Measurements from ENCODE around the gene HHAT.

Gene HHAT

DNA sequence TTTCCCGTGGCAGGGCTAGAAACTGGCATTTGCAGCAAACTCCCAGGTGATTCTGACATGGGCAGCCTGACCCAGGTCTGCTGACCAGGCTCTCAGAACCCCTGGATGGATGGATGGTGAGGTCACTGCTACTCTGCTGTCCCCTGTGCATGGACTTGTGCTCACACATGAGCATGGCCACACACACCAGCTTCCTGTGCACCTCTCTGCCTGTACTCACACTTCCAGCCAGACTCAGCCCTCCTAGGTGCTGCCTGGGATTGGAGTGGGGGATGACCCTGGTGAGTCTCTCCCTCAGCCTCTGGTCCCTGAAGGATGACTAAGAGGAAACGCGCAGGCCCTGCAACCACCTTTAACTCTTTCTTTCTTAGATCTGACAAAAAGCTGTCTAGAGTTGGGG is 361.1 kb downstream of the HHAT start:
- no peak for FAIRE-seq

DNA sequence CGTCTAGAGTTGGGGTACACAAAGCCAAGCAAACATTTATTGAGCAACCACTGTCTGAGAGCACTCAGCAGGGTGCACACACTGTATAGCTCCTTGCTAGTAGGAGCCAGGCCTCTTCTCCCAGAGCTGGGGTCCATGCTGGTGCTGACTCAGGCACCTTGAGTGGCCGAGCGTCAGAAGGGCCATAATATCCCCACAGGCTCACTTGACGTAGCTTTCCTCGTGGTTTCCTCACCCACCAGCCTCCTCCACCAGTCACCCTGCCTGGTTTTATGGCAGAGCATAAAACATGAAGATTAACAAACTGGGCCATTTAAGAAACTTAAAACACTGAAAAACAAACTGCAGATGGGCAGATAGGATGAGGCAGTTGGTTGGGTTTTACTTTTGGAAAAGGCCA is 361.5 kb downstream of the HHAT start:
- FAIRE-seq, result no peak

DNA sequence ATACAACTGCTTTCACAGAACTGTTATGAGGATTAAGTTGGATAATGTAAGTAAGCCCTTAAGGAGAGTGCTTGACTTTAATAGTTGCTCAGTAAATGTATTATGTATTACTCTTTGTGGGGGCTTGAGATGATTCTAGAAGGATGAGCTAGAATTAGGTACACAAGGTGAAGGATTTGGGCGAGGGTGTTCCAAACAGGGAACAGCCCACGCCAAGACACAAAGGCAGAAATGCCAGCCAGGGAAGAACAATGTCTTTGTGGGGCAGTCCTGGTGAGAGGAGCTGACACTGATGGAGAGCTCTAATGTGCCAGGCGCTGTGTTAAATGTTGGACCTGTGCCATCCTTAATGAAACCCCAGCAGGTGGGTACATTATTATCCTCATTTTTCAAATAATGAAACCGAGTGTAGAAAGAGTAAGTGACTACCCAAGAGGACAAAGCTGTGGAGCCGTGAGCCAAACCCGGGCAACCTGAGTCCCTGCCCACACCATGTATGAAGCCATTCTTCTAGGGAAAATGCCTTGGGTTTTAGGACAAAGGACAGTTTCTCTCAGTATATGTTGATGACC is 362.4 kb downstream of the HHAT start:
- FAIRE-seq, result no peak

DNA sequence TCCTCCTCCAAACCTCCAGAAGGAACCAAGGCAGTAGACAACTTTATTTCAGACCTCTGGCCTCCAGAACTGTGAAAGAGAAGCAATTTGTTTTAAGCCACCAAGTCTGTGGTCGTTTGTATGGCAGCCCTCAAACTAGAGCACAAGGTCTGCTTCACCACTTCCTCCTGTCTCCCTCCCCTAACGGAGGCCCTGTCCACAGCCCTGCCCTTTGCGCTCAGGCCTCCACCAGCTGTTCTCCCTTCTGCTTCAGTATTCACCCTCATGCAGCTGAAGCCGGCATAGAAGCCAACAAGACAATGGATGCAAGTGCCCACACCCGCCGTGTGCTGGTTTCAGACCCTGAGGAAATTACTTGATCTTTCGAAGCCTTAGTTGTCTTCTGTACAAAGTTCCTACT is 364.1 kb downstream of the HHAT start:
- no peak for FAIRE-seq

DNA sequence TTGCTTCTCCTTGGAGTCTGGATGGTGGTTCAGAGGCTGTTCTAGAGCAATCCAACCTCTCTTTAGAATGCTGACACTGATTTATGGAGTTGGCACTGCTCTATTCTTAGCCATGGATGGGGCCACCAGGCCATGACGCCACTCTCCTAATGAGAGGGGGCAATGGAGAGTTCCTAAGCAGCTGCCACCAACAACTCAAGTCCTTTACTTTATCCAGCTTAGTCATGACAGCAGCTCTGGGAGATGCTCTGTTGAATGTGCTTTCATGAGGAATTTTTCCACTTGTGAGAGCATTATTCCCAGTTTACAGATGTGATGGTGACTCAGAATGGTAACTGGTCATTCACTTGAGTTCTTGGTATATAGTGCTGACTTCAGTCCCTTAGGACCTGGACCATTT is 366.3 kb downstream of the HHAT start:
- no peak for FAIRE-seq

DNA sequence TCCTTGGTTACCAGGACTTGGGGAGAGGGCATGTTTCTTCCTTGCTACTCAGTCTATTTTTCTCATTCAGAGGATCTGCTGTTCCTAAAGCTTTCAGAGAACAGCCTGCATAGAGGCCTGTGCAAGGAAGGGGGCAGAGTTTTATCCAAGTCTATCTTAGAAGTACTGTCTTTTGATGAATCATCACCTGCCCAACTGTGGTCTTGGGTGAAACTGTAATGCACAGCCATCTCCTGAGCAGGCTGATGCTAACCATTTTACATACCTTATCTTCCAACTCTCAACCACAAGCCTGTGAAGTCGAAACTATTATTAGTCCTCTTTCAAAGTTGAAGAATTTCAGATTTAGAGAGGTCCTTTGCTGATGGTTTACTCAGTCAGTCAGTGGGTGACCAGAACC is 368.0 kb downstream of the HHAT start:
- no peak for FAIRE-seq

DNA sequence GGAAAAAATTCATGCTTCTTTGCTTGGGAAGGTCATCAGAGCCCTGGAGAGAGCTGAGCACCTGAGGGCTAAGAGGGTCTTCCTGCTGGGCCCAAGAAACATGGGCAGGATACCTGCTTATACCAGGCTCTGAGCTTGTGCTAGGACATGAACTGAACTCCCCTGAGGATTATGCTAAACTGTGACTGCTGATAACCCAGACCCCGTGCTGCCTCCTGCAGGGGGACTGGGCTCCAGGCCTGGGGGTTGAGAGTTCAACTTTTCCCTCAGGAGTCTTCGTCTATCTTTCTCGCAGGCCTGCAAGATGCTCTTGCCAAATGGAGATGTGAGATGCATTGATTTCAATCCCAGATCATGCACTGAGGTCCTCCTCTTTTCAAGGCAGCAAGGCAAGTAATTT is 368.5 kb downstream of the HHAT start:
- FAIRE-seq, result no peak

DNA sequence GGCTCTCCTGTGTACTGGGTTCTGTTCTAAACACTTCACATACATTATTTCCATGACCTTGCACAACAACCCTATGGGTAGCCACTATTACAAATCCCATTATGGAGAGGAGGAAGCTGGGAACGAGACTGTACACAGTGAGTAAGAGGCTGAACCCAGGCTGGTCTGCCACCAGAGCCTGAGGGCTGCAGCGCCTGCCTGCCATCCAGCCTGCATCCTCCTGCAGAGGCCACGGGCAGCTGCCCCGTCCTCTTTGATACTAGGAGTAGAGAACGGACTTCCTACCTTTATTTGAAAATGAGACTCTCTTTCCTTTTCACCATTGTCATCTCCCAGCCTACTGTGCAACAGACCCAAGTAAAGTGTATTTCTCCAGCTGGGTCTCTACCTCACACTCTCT is 370.0 kb downstream of the HHAT start:
- FAIRE-seq, result no peak

DNA sequence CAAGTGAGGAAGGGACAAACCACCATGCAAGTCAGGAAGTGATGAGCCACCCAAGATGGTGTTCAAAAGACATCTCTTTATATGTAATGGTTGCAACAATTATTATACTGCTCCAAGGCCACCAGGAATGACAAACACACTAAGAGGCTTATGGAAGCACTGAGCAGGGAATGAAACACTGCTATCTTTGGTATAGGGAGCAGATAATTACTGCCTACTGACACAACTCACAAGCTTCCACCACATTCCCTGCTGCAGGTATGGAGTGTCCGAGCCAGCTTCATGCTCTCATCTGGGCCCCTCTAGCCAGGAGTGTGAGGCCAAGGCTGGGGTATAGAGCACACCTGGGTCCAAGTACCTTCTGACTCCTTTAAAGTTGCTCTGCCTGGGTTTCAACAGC is 371.4 kb downstream of the HHAT start:
- FAIRE-seq, result no peak

DNA sequence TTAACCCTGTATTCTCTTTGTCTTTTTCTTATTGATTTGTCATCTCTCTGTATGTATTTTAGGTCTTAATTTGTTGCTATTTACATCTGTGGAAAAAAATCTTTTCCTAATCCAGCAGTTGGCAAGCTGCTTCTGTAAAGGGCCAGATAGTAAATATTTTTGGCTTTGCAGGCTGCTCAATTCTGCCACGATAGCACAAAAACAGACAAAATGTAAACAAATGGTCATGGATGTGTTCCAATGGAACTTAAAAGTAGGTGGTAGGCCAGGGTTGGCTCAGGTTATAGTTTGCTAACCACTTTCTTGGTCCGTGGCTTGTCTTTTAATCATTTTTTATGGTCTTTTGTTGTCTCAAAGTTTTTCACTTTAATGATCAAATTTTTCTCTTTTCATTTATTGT is 371.8 kb downstream of the HHAT start:
- FAIRE-seq, result no peak

DNA sequence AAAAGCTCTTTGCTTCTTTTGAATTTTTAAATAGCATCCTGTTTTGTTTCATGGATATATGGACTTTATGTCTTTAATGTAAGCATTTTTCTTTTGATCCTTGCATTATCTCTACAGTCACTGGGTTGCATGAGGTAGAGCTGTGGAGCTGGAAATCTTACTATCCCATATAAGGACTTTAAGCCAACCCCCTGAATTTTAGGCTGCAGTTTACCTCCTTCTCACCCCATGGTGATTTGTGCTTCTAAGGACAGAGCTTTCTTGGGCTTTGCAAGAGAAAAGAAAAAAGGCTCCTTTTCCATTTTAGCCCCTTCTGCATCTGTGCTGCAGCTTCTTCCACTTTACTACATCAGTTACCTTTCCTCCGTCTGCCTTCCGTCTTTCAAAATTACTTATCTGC is 373.8 kb downstream of the HHAT start:
- no peak for FAIRE-seq

DNA sequence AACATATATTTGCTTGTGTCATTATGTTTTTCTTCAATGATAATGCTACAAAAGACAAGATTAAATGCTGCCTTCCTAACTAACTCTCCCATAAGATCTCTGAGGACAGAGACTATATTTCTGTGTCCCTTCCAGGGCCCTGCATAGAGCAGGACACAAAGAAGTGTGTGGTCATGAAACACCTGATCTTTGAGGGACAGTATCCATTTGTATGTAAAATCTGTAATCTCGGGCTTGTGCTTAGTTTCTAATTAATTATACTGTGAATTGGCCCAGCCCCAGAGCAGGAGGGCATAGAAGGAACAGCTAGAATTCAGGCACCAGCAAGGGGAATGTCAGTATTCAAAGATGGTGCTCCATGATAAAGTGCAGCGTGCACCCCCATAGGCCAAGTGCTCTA is 374.9 kb downstream of the HHAT start:
- no peak for FAIRE-seq

DNA sequence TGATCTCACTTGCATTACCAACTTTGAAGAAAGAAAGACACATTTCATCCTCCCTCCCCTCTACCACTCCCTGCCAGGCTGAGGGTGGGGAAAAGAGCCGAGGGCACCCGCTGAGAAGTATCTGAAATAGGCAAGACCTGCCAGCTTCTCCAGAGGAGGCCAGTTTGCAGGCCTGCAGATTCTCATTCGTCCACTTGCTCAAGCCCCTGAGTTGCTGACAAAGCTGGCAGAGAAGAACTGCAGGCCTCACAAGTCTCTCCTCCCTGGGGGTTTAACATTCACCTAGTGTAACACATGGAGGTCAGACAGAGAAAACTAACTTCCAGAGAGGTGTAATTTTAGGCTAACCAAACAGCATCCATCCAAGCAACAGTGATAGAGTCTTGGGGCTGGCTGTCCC is 376.4 kb downstream of the HHAT start:
- FAIRE-seq, result no peak

DNA sequence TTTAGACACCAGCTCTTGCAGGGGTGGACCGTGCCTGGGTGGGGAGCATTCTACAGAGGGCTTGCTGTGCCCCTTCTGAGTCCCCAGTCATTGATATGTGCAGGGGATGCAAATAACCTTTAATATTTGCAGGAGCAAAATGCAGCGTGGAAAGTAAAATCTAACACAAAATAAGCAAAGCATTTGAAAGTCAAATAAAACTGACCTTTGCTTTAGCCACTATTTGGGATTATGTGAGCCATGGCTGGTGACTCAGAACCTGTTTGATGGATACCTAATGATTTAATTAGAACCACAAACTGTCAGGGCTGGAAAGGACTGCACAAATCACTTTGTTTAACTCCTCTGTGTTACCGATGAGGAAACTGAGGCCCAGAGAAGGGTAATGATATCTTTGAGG is 377.5 kb downstream of the HHAT start:
- FAIRE-seq, result no peak

DNA sequence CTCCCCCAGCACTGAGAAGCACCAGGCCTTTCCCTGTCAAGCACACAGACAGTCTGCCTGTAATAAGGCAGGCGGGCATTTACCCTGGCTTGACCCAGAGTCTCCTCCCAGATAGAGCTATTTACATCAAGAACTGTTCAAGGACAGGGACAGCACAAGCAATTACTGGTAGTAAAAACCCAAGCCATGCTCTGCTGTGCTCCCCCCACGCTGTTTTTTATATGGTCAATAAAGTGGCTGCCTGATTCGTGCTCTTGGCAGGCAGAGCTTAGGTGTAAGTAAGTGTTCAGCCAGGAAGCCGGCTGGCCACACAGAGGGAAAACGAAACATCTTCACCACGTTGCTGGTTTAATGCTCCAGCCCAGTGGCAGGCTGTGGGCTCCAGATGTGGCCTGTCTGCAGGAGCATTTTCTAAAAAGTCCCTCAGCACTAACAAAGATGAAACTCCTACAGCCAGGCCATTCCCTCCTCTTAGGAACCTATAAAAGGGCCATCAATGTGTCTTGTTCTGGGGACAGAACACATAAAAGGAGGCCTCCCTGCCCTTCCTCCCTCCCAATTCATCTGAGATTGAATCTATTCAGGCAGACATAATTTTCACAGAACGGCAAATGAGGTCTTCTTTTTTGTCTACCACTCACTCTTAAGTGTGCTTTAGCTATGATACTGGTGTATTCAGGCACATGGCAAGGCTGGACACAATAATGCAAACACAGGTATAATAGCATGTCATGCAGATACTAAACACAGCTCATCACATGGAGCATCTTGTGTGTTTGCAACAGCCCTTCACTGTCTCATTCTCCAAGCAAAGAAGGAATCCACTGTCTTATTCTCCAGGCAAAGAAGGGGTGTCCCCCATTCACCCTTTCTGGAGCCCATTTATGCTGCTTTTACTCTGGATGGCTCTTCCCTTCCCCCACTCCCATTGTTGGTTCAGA is 378.9 kb downstream of the HHAT start:
- no peak for FAIRE-seq

DNA sequence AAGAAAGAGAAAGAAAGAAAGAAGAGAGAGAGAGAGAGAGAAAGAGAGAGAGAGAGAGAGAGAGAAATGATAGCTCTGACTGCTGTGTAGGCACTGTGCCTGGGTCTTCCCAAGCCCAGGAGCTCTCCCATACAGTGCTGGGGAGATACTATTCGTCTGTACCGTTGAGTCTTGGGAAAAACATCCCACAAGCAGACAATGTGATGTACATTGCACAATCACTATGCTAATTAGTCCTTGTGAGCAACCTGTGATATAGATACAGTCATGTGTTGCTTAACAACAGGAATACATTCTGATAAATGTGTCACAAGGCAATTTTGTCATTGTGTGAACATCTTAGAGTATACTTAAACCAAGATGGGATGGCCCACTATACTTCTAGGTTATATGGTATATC is 381.0 kb downstream of the HHAT start:
- no peak for FAIRE-seq

DNA sequence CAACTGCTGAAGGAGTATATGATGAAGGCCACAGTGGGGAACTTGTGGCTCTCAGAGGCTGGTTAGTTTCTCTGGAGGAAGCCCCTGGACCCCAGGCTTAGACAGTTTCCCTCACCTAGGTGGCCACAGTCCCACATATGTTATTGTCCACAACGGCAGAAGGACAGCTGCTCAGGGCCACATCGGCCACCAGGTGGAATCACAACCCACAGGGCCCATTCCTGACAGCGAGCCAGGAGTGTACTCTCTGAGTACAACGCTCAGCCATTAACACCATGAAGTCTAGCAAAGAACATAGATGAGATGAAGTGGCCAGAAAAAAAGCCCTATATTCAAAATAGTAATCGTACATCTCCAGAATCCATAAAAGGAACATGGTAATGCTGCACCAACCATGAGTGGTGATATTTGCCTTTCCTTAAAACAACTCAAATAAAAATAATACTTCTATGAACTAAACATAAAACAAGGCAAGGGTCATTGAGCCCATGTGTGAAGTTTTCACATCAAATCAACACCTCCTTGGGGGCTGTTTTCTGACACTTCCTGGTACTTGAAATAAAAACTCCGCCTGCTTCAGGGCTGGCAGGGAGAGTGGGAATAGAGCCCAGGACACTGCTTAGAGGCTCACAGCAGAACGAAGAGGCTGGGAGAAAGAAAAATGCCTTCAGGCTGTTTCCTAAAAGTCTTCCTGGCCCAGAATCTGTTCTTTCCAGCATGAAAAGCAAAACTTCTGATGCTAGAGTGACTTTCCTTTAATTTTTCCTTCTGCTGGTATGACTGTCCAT is 383.3 kb downstream of the HHAT start:
- no peak for FAIRE-seq

DNA sequence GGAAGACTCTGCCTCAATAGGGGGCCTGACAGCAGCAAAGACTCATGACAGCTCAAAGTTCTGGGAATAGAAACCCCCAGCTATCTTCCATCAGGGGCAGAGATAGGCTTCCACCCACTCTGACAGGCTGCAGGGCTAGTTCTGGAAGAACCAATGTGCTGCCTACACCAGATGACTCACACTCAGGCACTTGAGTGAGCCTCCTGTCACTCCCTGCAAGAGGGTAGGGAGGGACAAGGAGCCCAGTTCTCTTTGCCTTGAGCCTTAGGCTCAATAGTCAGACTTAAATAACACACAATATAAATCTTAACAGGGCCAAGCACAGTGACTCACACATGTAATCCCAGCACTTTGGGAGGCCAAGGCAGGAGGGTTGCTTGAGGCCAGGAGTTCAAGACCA is 386.4 kb downstream of the HHAT start:
- no peak for FAIRE-seq

DNA sequence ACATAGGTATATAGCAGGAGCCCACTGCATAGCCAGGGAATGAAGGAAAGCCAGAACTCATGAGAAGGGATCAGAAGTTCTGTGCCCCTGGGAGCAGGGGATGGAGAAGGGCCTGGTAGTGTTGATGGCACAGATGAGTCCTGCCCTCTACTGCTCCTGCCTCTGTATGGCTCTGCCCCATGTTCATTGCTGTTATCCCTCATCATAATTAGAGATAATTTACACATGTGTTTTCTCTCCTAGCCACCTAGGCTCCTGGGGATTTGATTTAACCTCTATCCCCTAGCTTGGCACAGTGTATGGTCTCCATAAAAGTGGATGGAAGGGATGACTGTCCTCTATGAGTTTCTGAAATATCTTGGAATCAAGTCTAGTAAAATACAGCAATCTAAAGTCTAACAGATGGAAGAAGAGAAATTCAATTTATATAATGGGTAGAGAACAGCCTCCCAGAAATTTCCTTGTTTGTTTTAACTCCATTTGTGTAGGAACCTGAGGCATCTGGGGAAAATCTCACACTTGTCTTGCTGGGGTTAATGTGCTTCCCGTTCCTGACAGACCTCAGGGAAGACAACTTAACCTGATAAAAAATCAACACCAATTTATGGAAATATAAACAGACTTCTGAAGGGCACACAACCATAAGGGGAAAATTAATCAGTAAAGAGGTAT is 393.8 kb downstream of the HHAT start:
- FAIRE-seq, result no peak

DNA sequence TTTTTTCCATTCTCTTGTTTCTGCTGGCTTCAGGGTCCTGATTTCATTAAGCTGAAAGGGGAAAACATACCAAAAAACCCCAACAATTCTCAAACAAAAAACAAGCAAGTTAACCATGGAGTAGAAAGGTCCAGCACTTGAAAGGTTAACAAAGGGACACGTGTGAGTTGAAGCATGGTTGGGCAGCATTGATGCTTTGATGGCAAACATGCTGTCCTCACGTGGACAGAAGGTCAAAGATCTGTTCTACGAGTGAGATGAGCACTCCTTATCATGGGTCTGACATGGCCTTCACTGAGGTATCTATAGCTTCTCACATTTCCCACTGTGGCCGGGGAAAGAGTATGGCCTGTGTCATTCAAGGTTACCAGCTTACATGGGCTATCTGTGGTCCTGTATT is 394.9 kb downstream of the HHAT start:
- FAIRE-seq, result no peak

DNA sequence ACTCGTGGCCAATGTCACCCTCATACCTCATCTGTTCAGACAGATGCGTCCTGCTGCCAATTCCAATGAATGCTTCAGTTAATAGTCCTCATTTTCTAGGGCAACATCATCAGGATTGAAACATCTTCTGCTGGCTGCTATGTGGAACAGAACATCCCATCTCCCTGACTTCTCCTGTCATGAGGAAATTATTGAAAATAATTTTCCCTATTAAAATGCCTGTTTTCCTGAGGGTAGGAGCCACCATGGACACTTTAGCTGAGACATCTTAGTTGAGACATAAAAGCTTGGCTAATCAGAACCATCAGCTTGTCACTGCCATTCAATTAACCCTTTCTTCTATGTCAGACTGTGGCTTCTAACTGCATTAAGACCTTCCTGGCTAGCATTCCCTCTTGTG is 396.1 kb downstream of the HHAT start:
- FAIRE-seq, result no peak
